SK-N-SH (cell line): ENCODE results near the gene SLC5A11.

ENCODE experiments used
- CTCF ChIP-seq: fragments of 200-600 bp; sonication (generic); IDR thresholded peaks from 2 replicates; pipeline ENCODE4 v1.6.1; 2017; ENCODE audit warnings: antibody characterized with exemption, mild to moderate bottlenecking, moderate library complexity
- FOXJ3 ChIP-seq: sonication (generic); formaldehyde crosslinking; IDR thresholded peaks from 2 replicates; pipeline ENCODE4 v1.5.1; 2020; ENCODE audit warnings: mild to moderate bottlenecking, missing genetic modification reagents
- FOXM1 ChIP-seq: IDR thresholded peaks from 2 replicates; pipeline ENCODE4 v1.4.0; 2012; ENCODE audit warnings: low read depth, mild to moderate bottlenecking
- GABPA ChIP-seq: IDR thresholded peaks from 2 replicates; pipeline ENCODE4 v1.4.0; 2012; ENCODE audit warnings: low read depth, mild to moderate bottlenecking
- MXI1 ChIP-seq: IDR thresholded peaks from 2 replicates; pipeline ENCODE4 v1.6.1; 2012; ENCODE audit warnings: mild to moderate bottlenecking, low read depth, low read length, improper control_type of control experiment
- REST ChIP-seq: IDR thresholded peaks from 2 replicates; pipeline ENCODE4 v1.6.1; 2012; ENCODE audit warnings: mild to moderate bottlenecking, low read depth, low read length, moderate library complexity
- ZBTB33 ChIP-seq: IDR thresholded peaks from 2 replicates; pipeline ENCODE4 v1.4.0; 2012; ENCODE audit warnings: low read depth, borderline replicate concordance

- TF ChIP-seq MXI1: no peak
- TF ChIP-seq REST: no peak
- TF ChIP-seq ZBTB33: no peak
- no peak for TF ChIP-seq CTCF
- TF ChIP-seq GABPA: no peak
- no peak for TF ChIP-seq FOXM1
- no peak for TF ChIP-seq FOXJ3 (CRISPR knock-in tag)
Measured at GRCh38 chr16:24805484-24805883, 40.3 kb upstream of the SLC5A11 start.
